SK-N-SH (cell line): Measurements from ENCODE around the gene WWOX. TPM values are rescaled to one million over a fixed set of nuclear protein-coding genes. Genes with fewer than 3 reads are reported as not detected.
A peak's percentile ranks its signal among the peaks of the same experiment; 100 is the strongest.

Experiments used
- CTCF ChIA-PET: fragments of 300-600, 350-600 bp; formaldehyde crosslinking; extraction: SDS; loops from one replicate; lab custom pipeline; 2021; lab: Yijun Ruan, JAX
- POLR2A ChIA-PET: fragments of 350-600 bp; sonication (Branson Sonifier 250); formaldehyde crosslinking; extraction: SDS; loops from one replicate; lab custom pipeline; 2020; ENCODE audit warnings: antibody characterized with exemption, inconsistent platforms; lab: Yijun Ruan, JAX
- DNase-seq: peaks from one replicate; pipeline ENCODE4 v3.0.0; 2012
- H2AFZ ChIP-seq: fragments of 200-600 bp; sonication (generic); 2 replicates; pipeline ENCODE4 v1.8.1; 2016; ENCODE audit warnings: antibody characterized with exemption, mild to moderate bottlenecking, low read depth
- H3F3A ChIP-seq: fragments of 200-600 bp; sonication (generic); replicated peaks from 2 replicates; pipeline ENCODE3; 2016; ENCODE audit warnings: antibody characterized with exemption, mild to moderate bottlenecking; ENCODE audit not compliant: insufficient read depth
- H3K27ac ChIP-seq, 2 experiments: fragments of 200-500 bp in 1 of 2; fragments of 200-600 bp in 1 of 2; sonication (Bioruptor generic) in 1 of 2; sonication (generic), shearing (Covaris generic) in 1 of 2; 2 replicates each; pipeline versions ENCODE4 v1.5.1 to v1.6.1; 2014 to 2016; ENCODE audit warnings: low read depth in 2 of 2, inconsistent platforms in 1 of 2, low read length in 1 of 2, mild to moderate bottlenecking in 1 of 2, mixed read lengths in 1 of 2
- H3K27me3 ChIP-seq: fragments of 200-600 bp; sonication (generic), shearing (Covaris generic); 2 replicates; pipeline ENCODE4 v1.6.1; 2016; ENCODE audit warnings: mixed run types; ENCODE audit not compliant: insufficient read depth
- H3K36me3 ChIP-seq, 2 experiments: fragments of 200-500 bp in 1 of 2; fragments of 200-600 bp in 1 of 2; sonication (Bioruptor generic) in 1 of 2; sonication (generic) in 1 of 2; replicated peaks in 1 of 2; 2 replicates each; pipeline versions ENCODE3 to v1.5.1; 2014 to 2016; ENCODE audit warnings: low read length in 1 of 2, mild to moderate bottlenecking in 1 of 2; ENCODE audit not compliant: insufficient read depth in 2 of 2, control insufficient read depth in 1 of 2
- H3K4me1 ChIP-seq, 2 experiments: fragments of 200-500 bp in 1 of 2; fragments of 200-600 bp in 1 of 2; sonication (Bioruptor generic) in 1 of 2; sonication (generic), shearing (Covaris generic) in 1 of 2; 2 replicates each; pipeline versions ENCODE4 v1.5.1 to v1.6.1; 2014 to 2016; ENCODE audit warnings: low read depth in 1 of 2, low read length in 1 of 2, mixed run types in 1 of 2; ENCODE audit not compliant: insufficient read depth in 2 of 2, control insufficient read depth in 1 of 2
- H3K4me2 ChIP-seq: fragments of 200-600 bp; sonication (generic), shearing (Covaris generic); 2 replicates; pipeline ENCODE4 v1.6.1; 2017; ENCODE audit warnings: mixed run types
- H3K4me3 ChIP-seq, 2 experiments: fragments of 200-500 bp in 1 of 2; fragments of 200-600 bp in 1 of 2; sonication (Bioruptor generic) in 1 of 2; sonication (generic), shearing (Covaris generic) in 1 of 2; 2 replicates each; pipeline versions ENCODE4 v1.5.1 to v1.8.1; 2014 to 2016; ENCODE audit warnings: low read depth in 2 of 2, inconsistent platforms in 1 of 2, low read length in 1 of 2, mild to moderate bottlenecking in 1 of 2, mixed read lengths in 1 of 2, moderate library complexity in 1 of 2
- H3K79me2 ChIP-seq: fragments of 200-600 bp; sonication (generic); 2 replicates; pipeline ENCODE4 v1.8.1; 2017; ENCODE audit warnings: mild to moderate bottlenecking; ENCODE audit not compliant: insufficient read depth
- H3K9ac ChIP-seq: fragments of 200-600 bp; sonication (generic); 2 replicates; pipeline ENCODE4 v1.6.1; 2017; ENCODE audit warnings: mixed run types
- H3K9me2 ChIP-seq: fragments of 200-600 bp; sonication (generic); 2 replicates; pipeline ENCODE4 v1.6.1; 2017; ENCODE audit warnings: mixed run types
- H3K9me3 ChIP-seq: fragments of 200-600 bp; sonication (generic); 2 replicates; pipeline ENCODE4 v1.6.1; 2017; ENCODE audit warnings: mixed run types, mild to moderate bottlenecking, moderate library complexity
- H4K20me1 ChIP-seq: fragments of 200-600 bp; sonication (generic); 2 replicates; pipeline ENCODE4 v1.6.1; 2017; ENCODE audit warnings: mild to moderate bottlenecking, mixed run types; ENCODE audit not compliant: insufficient read depth
- CHD2 ChIP-seq: fragments of 150-350 bp; IDR thresholded peaks from 2 replicates; pipeline ENCODE4 v1.6.1; 2018; ENCODE audit warnings: low read length; ENCODE audit not compliant: partially characterized antibody
- FOSL2 ChIP-seq: IDR thresholded peaks from 2 replicates; pipeline ENCODE4 v1.4.0; 2012; ENCODE audit warnings: low read depth, mild to moderate bottlenecking, moderate library complexity, borderline replicate concordance
- FOXJ3 ChIP-seq: sonication (generic); formaldehyde crosslinking; IDR thresholded peaks from 2 replicates; pipeline ENCODE4 v1.5.1; 2020; ENCODE audit warnings: mild to moderate bottlenecking, missing genetic modification reagents
- FOXM1 ChIP-seq: IDR thresholded peaks from 2 replicates; pipeline ENCODE4 v1.4.0; 2012; ENCODE audit warnings: low read depth, mild to moderate bottlenecking
- NFIC ChIP-seq: IDR thresholded peaks from 2 replicates; pipeline ENCODE4 v1.4.0; 2012; ENCODE audit warnings: borderline replicate concordance
- NRF1 ChIP-seq: IDR thresholded peaks from 2 replicates; pipeline ENCODE4 v1.6.1; 2012; ENCODE audit warnings: low read depth, mild to moderate bottlenecking, low read length
- RAD21 ChIP-seq: IDR thresholded peaks from 2 replicates; pipeline ENCODE4 v1.6.1; 2012; ENCODE audit warnings: mild to moderate bottlenecking, low read length
- RXRA ChIP-seq: IDR thresholded peaks from 2 replicates; pipeline ENCODE4 v1.4.0; 2012; ENCODE audit warnings: low read depth, mild to moderate bottlenecking, borderline replicate concordance
- SIN3A ChIP-seq: IDR thresholded peaks from 2 replicates; pipeline ENCODE4 v1.6.1; 2012; ENCODE audit warnings: low read depth, mild to moderate bottlenecking, low read length, moderate library complexity, borderline replicate concordance
- TCF12 ChIP-seq: IDR thresholded peaks from 2 replicates; pipeline ENCODE4 v1.4.0; 2012
- WGBS: methylation state at CpG from one replicate; pipeline ENCODE4 v1.1.6; 2017; ENCODE audit warnings: low lambda C conversion rate; 5-methylcytosine and 5-hydroxymethylcytosine counted together
- polyA plus RNA-seq, 3 experiments: library from polyadenylated mRNA; depleted of rRNA; stranded (reverse); fragments of >200 nt; gene quantifications; 2 replicates each; pipeline ENCODE4 v1.2.3, GENCODE V29; 2012
- TF ChIP-seq, protein P1 (sequence below): IDR thresholded peaks from 2 replicates; pipeline ENCODE4; 2012
- TF ChIP-seq, protein P2 (sequence below): fragments of 150-350 bp; IDR thresholded peaks from 2 replicates; pipeline ENCODE4 v1.6.1; 2017; ENCODE audit warnings: antibody characterized with exemption, low read length, low read depth, borderline replicate concordance

WWOX gene
- polyA plus RNA-seq, 1 of the 3 experiments (the other 2 are of a cell fraction): 10.8 TPM

DNA sequence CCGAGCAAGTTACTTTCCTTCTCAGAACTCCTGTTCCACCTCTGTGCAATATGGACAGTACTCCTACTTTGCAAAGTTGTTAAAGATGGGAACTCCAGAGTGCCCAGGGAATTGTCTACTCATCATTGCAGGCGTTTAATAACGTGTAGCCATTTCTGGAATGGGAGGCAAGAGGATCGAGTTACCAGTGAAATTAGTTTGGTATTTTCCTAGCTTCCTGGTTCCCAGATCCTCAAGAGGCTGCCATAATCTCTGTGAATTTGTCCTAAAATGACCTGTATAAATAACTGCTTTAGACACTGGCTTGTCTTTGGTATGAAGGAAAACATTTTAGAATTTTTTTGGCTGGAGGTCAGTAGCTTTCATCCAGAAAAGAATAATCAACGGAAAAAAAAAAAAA is 27.7 kb downstream of the WWOX start:
- no peaks in the 10 kb centered on the region for H4K20me1 ChIP-seq
- WGBS: 44% methylated on average over 5 of the region's 5 CpGs
- H3K27ac ChIP-seq: peak overlapping the region; percentile 61 to 74; a peak in 2 of 4 replicates
- H3K9me2 ChIP-seq: no peaks in the 10 kb centered on the region
- no peak overlapping the region for H3K9ac ChIP-seq
- H3K4me2 ChIP-seq: 0 out of 2 replicates have a peak overlapping the region, but pooled peaks have one; percentile 2
- H3K36me3 ChIP-seq: no peaks in the 10 kb centered on the region
- H3K4me3 ChIP-seq: no peak overlapping the region; a peak in 1 of 4 replicates
- H3K27me3 ChIP-seq: no peaks in the 10 kb centered on the region
- no peak for DNase-seq
- H3K9me3 ChIP-seq: no peaks in the 10 kb centered on the region
- no peaks in the 10 kb centered on the region for H3F3A ChIP-seq
- ChIA-PET POLR2A (no interaction called here), CTCF (interaction anchor here (1.2 kb wide), 1 partner anchor 27 kb away, joined by 3 read pairs; the partner anchor contains the start of gene WWOX)
- no peaks in the 10 kb centered on the region for H3K79me2 ChIP-seq
- H3K4me1 ChIP-seq: peaks cover 5 to 10% of the 10 kb centered on the region in 2 experiments; a peak in 3 of 4 replicates
- no peak for TF ChIP-seq FOXM1
- TF ChIP-seq SIN3A: no peak
- TF ChIP-seq, protein P1, sequence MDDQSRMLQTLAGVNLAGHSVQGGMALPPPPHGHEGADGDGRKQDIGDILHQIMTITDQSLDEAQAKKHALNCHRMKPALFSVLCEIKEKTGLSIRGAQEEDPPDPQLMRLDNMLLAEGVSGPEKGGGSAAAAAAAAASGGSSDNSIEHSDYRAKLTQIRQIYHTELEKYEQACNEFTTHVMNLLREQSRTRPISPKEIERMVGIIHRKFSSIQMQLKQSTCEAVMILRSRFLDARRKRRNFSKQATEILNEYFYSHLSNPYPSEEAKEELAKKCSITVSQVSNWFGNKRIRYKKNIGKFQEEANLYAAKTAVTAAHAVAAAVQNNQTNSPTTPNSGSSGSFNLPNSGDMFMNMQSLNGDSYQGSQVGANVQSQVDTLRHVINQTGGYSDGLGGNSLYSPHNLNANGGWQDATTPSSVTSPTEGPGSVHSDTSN: no peak
- no peak for TF ChIP-seq NRF1
- TF ChIP-seq RXRA: 0 out of 2 replicates have a peak, but pooled peaks have one; percentile 10
- H2AFZ ChIP-seq: peak overlapping the region; percentile 23

DNA sequence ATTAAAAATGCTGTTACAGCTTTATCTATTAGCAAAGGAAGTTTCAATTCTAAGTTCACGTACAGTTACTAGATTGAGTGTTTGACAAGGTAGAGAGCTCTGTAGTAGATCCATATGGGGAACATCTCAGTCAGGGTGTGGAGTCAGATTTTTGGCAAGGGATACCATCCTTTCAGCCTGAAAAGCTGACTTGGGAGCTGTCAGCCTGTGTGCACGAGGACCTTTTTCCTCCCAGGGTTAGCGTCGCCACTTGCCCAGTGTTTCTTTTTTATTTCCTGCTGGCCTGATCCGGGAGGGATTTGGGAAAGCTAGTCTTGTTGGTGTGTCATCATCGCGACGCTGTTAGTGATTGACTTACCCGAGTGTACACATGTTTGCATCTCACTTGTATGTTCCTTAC is 29.5 kb downstream of the WWOX start:
- Histone ChIP-seq H3K4me3 (no peak overlapping the region), H3K27ac (no peak overlapping the region)
- POLR2A ChIA-PET: no interaction called here
- WGBS: 93% methylated on average over 9 of the region's 9 CpGs
- TF ChIP-seq RAD21: no peak
- TF ChIP-seq FOSL2: no peak
- TF ChIP-seq FOXJ3 (CRISPR knock-in tag): no peak
- no peak for TF ChIP-seq TCF12
- TF ChIP-seq CHD2: no peak
- TF ChIP-seq, protein P2, sequence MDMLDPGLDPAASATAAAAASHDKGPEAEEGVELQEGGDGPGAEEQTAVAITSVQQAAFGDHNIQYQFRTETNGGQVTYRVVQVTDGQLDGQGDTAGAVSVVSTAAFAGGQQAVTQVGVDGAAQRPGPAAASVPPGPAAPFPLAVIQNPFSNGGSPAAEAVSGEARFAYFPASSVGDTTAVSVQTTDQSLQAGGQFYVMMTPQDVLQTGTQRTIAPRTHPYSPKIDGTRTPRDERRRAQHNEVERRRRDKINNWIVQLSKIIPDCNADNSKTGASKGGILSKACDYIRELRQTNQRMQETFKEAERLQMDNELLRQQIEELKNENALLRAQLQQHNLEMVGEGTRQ: no peak
- no peak for TF ChIP-seq FOXM1
- no peak for TF ChIP-seq NFIC
- TF ChIP-seq, all 33 proteins: peak for 0
- Histone ChIP-seq H3K9me2 (no peaks in the 10 kb centered on the region), H3K36me3 (no peaks in the 10 kb centered on the region), H3K27me3 (no peaks in the 10 kb centered on the region), H3K4me2 (no peak overlapping the region), H2AFZ (no peak overlapping the region), H3K9me3 (no peaks in the 10 kb centered on the region), H3F3A (no peaks in the 10 kb centered on the region), H3K4me1 (peaks cover 5 to 10% of the 10 kb centered on the region in 2 experiments; a peak in 3 of 4 replicates), H4K20me1 (no peaks in the 10 kb centered on the region), H3K79me2 (no peaks in the 10 kb centered on the region), H3K9ac (no peak overlapping the region)
- DNase-seq: no peak
- CTCF ChIA-PET: no interaction called here
